GM18909 (cell line): ENCODE data around the gene MACROD2.
A peak's percentile ranks its signal among the peaks of the same experiment; 100 is the strongest.

Experiments
- ATAC-seq: cut with Tn5 transposase; IDR thresholded peaks from one replicate; pipeline ENCODE4 v1.9.1; 2021; ENCODE audit warnings: mild to moderate bottlenecking; ENCODE audit not compliant: unreplicated experiment, poor library complexity

MACROD2 gene

GRCh38 chr20:15248618-15249395 lies 1253.5 kb downstream of the MACROD2 start:
- no peak for ATAC-seq

GRCh38 chr20:15251171-15251570 lies 1255.9 kb downstream of the MACROD2 start:
- ATAC-seq, result no peak

DNA sequence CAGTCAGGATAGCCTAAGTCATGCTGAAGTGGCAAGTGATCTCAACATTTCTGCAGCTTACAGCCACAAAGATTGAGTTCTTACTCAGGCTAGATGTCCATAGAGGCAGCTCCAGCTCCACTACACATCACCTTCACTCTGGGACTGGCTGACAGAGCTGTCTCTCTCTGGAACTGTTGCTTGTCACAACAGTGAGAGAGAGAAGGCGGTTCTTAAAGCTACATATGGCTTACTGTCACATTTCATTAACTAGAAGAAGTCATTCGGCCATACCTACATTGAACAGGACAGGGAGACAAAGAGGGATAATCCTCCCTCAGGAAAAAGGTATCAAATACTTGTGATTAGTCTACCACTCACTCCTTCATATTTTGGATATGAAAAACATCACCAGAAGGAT lies 1257.0 kb downstream of the MACROD2 start:
- ATAC-seq, result no peak

- no peak for ATAC-seq
Measured at GRCh38 chr20:15253431-15253830, 1258.1 kb downstream of the MACROD2 start.

DNA sequence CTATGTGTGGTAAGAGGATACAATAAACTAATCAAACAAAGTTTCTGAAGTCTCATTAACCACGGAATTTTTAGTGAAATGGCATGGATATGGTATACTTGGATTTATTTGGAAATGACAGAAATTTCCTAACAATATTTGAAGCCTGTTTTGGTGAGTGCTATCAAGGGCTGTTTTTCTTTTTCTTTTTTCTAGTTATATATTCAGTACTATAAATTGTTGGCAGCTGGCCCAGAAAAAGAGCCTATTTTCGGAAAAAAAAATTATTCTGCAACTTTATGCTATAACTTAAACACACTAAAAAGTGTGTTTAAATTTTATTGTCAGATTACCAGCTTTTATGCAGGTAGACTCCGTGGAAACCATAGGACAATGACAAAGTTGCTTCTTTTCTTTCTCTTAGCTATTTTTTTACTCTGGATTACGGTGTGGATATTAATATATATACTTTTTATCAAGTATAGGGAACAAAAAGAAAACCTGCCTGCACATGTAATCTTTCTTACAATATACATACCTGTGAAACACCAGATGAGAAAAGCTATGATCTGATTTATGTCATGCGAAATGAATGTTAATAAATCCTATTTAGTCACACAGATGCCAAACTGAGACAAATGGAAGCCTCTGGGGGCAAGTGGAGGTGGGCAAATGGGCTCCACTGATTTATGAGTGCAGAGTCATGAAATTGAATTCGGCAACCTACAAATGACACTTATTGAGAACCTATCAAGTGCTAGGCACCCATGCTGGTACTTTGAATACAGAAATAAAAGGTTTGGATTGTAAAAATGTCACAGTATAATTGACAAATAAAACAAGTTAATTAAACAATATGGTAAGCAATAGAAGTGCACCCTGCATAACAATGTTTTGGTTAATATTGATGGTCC lies 1261.6 kb downstream of the MACROD2 start:
- ATAC-seq, result no peak

- no peak for ATAC-seq
Measured at GRCh38 chr20:15257569-15257870, 1262.2 kb downstream of the MACROD2 start.

- no peak for ATAC-seq
Measured at GRCh38 chr20:15265581-15266309, 1270.4 kb downstream of the MACROD2 start.

DNA sequence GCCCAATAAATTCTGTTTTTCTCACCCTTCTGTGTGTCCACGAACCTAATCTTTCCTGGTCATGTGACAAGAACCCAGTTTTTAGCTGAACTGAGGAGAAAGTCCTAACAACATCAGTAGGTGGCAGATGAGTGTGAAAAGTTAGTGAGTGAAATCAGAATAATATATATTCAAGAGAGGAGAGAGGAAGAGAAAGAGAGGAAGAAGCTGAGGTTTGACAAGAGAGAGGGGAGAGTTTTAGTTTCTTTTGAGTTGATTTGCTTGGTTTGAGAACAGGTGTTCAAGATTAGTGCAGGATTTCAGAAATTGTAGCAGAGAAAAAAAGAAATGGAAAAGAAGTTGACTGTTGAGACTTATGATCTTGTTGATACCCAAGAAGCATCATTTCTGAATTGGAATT lies 1272.6 kb downstream of the MACROD2 start:
- no peak for ATAC-seq

GRCh38 chr20:15278041-15278440 lies 1282.7 kb downstream of the MACROD2 start:
- ATAC-seq, result no peak

GRCh38 chr20:15287329-15287728 lies 1292.0 kb downstream of the MACROD2 start:
- ATAC-seq, result no peak

DNA sequence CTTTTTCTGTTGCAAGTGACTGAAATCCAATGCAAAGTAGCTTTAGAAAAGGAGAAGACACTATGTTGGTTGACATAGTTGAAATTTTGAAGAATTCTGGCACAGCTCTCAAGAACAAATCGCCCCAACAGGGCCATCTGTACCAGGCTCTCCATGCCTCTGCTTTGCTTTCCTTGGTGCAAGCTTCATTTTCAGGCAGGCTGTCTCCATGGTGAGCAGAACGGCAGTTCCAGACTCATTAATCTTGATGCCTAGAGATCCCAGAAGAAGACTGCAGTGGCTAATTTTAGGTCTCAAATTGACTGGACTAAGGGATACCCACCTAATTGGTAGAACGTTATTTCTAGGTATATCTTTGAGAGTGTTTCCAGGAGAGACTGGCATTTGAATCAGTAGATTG lies 1292.8 kb downstream of the MACROD2 start:
- ATAC-seq, result no peak

DNA sequence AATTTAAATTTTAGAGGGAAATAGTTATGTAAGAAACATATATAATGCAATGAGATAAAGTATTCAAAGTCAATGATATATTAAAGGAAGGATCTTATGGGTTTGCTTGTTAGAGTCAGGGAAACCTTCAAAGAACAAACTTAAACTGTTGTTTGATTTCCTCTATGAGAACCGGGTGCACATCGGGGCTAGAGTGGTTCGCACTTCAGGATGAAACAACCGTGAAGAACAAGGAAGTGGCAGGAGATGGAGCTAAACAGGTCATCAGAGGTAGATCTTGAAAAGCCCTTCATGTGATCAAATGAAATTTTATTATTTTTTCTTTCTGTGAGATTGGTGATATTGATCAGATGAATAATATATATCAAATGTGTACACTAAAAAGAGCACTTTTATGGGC lies 1294.0 kb downstream of the MACROD2 start:
- no peak for ATAC-seq

- ATAC-seq, result no peak
Measured at GRCh38 chr20:15292405-15292804, 1297.1 kb downstream of the MACROD2 start.

- no peak for ATAC-seq
Measured at GRCh38 chr20:15296422-15296821, 1301.1 kb downstream of the MACROD2 start.

GRCh38 chr20:15297059-15297875 lies 1302.0 kb downstream of the MACROD2 start:
- no peak for ATAC-seq

GRCh38 chr20:15302075-15302474 lies 1306.8 kb downstream of the MACROD2 start:
- no peak for ATAC-seq

DNA sequence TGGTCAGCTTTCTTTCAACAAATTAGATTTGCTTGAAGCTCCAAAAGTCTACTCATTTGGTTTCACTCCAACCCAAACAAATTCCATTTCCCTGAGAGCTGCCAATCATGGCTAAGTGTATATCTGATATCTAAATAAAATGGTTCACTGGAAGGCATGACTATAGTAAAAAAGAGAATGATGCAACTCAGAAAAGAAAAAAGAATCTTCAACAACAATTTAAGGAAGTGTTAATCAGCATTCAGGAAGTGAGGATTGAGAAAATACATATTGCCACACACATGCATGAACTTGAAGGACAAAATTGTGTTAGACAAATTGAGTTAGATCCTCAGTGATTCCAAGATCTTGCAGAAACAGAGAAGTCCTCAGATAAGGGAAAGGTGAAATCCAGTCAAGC lies 1315.0 kb downstream of the MACROD2 start:
- no peak for ATAC-seq

GRCh38 chr20:15316556-15316955 lies 1321.2 kb downstream of the MACROD2 start:
- no peak for ATAC-seq

- peak; percentile 85 for ATAC-seq
Measured at GRCh38 chr20:15317546-15318232, 1322.4 kb downstream of the MACROD2 start.

DNA sequence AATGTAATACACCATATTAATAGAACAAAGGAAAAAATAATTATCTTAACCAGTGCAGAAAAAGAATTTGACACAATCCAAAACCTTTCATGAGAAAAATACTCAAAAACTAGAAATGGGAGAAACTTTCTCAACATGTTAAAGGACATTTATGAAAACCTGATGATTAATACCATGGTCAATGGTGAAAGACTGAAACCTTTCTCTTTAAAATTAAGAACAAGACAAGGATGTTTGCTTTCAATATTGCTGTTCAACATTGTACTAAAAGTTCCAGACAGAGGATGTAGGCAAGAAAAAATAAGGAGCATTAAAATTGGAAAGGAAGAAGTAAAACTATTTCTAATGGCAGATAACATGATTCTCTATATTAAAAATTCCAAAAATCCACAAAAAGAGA lies 1323.4 kb downstream of the MACROD2 start:
- ATAC-seq, result no peak
